ENCODE data around the gene TMEM82.

- no peak for TF ChIP-seq CTCF (conservative IDR thresholded peaks at IDR 0.05; ENCODE audit: low read length)
- TF ChIP-seq EZH2phosphoT487 (IDR thresholded peaks at IDR 0.05; ENCODE audit: borderline replicate concordance, low read depth, low read length): no peak
These were observed 5.1 kb downstream of the TMEM82 start for GRCh38 chr1:15747378-15747777.
